ENCODE measurements around the gene P3H2. TPM values are rescaled to one million over a fixed set of nuclear protein-coding genes. Genes with fewer than 3 reads are reported as not detected.

P3H2 gene
- total RNA-seq, 1 experiment from 2014 or later: 19.6 TPM

- intact Hi-C loops (cut with micrococcal nuclease; ENCODE audit: unreplicated experiment): no loop called here
- ChIA-PET POLR2A (ENCODE audit: low non-redundant PET) (interaction anchor here (0.5 kb wide), 1 partner anchor 25 kb away, joined by 5 read pairs; no protein-coding TSS in a partner anchor), CTCF (no interaction called here)
- no TSS peak for BruUV-seq (replicated peaks)
- Histone ChIP-seq H3K4me3 (ENCODE audit: low read depth, low read length, poor library complexity, severe bottlenecking) (no peak overlapping the region), H3K9me3 (ENCODE audit: low read depth, low read length, poor library complexity, severe bottlenecking) (no peaks in the 10 kb centered on the region), H3K36me3 (ENCODE audit: insufficient read depth, low read length, poor library complexity, severe bottlenecking) (no peaks in the 10 kb centered on the region), H3K27me3 (replicated peaks; ENCODE audit: insufficient read depth, low read depth, low read length, poor library complexity) (no peaks in the 10 kb centered on the region), H3K27ac (ENCODE audit: low read depth, low read length, poor library complexity, severe bottlenecking) (no peak overlapping the region), H3K4me1 (ENCODE audit: insufficient read depth, low read length, poor library complexity, severe bottlenecking) (peaks cover 12% of the 10 kb centered on the region)
- no peak for DNase-seq (ENCODE audit: low spot score)
- TF ChIP-seq CTCF (conservative IDR thresholded peaks at IDR 0.05; ENCODE audit: low read depth, low read length): no peak
- TF ChIP-seq EZH2 (IDR thresholded peaks at IDR 0.05; ENCODE audit: borderline replicate concordance, low read depth, low read length, poor library complexity, severe bottlenecking): no peak
Observed at GRCh38 chr3:189982321-189982945, 138.3 kb downstream of the P3H2 start.

- H3K27me3 ChIP-seq (replicated peaks; ENCODE audit: insufficient read depth, low read depth, low read length, poor library complexity): no peaks in the 10 kb centered on the region
- DNase-seq (ENCODE audit: low spot score): no peak
- BruUV-seq (replicated peaks): no TSS peak
- no peak for TF ChIP-seq CTCF (conservative IDR thresholded peaks at IDR 0.05; ENCODE audit: low read depth, low read length)
- no peak for TF ChIP-seq EZH2 (IDR thresholded peaks at IDR 0.05; ENCODE audit: borderline replicate concordance, low read depth, low read length, poor library complexity, severe bottlenecking)
- H3K9me3 ChIP-seq (ENCODE audit: low read depth, low read length, poor library complexity, severe bottlenecking): no peaks in the 10 kb centered on the region
- CTCF ChIA-PET: no interaction called here
- POLR2A ChIA-PET (ENCODE audit: low non-redundant PET): no interaction called here
- intact Hi-C loops (cut with micrococcal nuclease; ENCODE audit: unreplicated experiment): no loop called here
- H3K27ac ChIP-seq (ENCODE audit: low read depth, low read length, poor library complexity, severe bottlenecking): no peak overlapping the region
- peaks cover 12% of the 10 kb centered on the region for H3K4me1 ChIP-seq (ENCODE audit: insufficient read depth, low read length, poor library complexity, severe bottlenecking)
- no peaks in the 10 kb centered on the region for H3K36me3 ChIP-seq (ENCODE audit: insufficient read depth, low read length, poor library complexity, severe bottlenecking)
- H3K4me3 ChIP-seq (ENCODE audit: low read depth, low read length, poor library complexity, severe bottlenecking): no peak overlapping the region
Observed at GRCh38 chr3:189981668-189982067, 139.0 kb downstream of the P3H2 start.

- Histone ChIP-seq H3K4me3 (ENCODE audit: low read depth, low read length, poor library complexity, severe bottlenecking) (no peak overlapping the region), H3K27ac (ENCODE audit: low read depth, low read length, poor library complexity, severe bottlenecking) (no peak overlapping the region), H3K9me3 (ENCODE audit: low read depth, low read length, poor library complexity, severe bottlenecking) (no peaks in the 10 kb centered on the region), H3K27me3 (replicated peaks; ENCODE audit: insufficient read depth, low read depth, low read length, poor library complexity) (no peaks in the 10 kb centered on the region), H3K4me1 (ENCODE audit: insufficient read depth, low read length, poor library complexity, severe bottlenecking) (peaks cover 8% of the 10 kb centered on the region), H3K36me3 (ENCODE audit: insufficient read depth, low read length, poor library complexity, severe bottlenecking) (no peaks in the 10 kb centered on the region)
- DNase-seq (ENCODE audit: low spot score): no peak
- TF ChIP-seq EZH2 (IDR thresholded peaks at IDR 0.05; ENCODE audit: borderline replicate concordance, low read depth, low read length, poor library complexity, severe bottlenecking): no peak
- TF ChIP-seq CTCF (conservative IDR thresholded peaks at IDR 0.05; ENCODE audit: low read depth, low read length): no peak
- intact Hi-C loops (cut with micrococcal nuclease; ENCODE audit: unreplicated experiment): no loop called here
- ChIA-PET POLR2A (ENCODE audit: low non-redundant PET) (no interaction called here), CTCF (no interaction called here)
- no TSS peak for BruUV-seq (replicated peaks)
Observed at GRCh38 chr3:189978753-189979152, 141.9 kb downstream of the P3H2 start.

All from A673 (cell line).